Tibial artery (tissue), 4 donors: ENCODE data around the gene LMO4.

Experiments used
- DNase-seq, 2 donors: peaks; one replicate each; pipeline ENCODE4 v3.0.0-alpha.2; 2019
- H3K27ac ChIP-seq, 2 donors: fragments of 200-600 bp; sonication (generic) in 1 of 2; 1 replicate in 1 of 2; 2 replicates in 1 of 2; pipeline ENCODE4 v1.5.1; 2018 to 2019; ENCODE audit warnings: mild to moderate bottlenecking in 1 of 2
- H3K27me3 ChIP-seq, 2 donors: fragments of 200-600 bp; sonication (generic) in 1 of 2; one replicate each; pipeline versions ENCODE4 v1.5.1 to v1.6.0; 2016 to 2019
- H3K36me3 ChIP-seq, 3 donors: fragments of 200-600 bp; sonication (generic) in 2 of 3; one replicate each; pipeline ENCODE4 v1.5.1; 2016 to 2019; ENCODE audit warnings: mild to moderate bottlenecking in 2 of 3
- H3K4me1 ChIP-seq, 4 donors: fragments of 200-600 bp; sonication (generic) in 2 of 4; 1 replicate in 3 of 4; 2 replicates in 1 of 4; pipeline ENCODE4 v1.5.1; 2016 to 2019
- H3K4me3 ChIP-seq, 2 donors: fragments of 200-600 bp; sonication (generic) in 1 of 2; 1 replicate in 1 of 2; 2 replicates in 1 of 2; pipeline ENCODE4 v1.5.1; 2018 to 2019; ENCODE audit warnings: mild to moderate bottlenecking in 2 of 2
- H3K9me3 ChIP-seq, 3 donors: fragments of 200-600 bp; sonication (generic) in 1 of 3; one replicate each; pipeline ENCODE4 v1.5.1; 2016 to 2019
- CTCF ChIP-seq, 2 experiments: fragments of 200-600 bp in 1 of 2; fragments of 450-650 bp in 1 of 2; IDR thresholded peaks; one replicate each; pipeline ENCODE4 v1.5.1; 2017 to 2019; ENCODE audit warnings: antibody characterized with exemption in 2 of 2, mild to moderate bottlenecking in 1 of 2, moderate library complexity in 1 of 2
- intact Hi-C: fragments of 100-400 bp; cut with DNase I; formaldehyde crosslinking; loops from one replicate; pipeline ENCODE4 v1.15.0; 2023; ENCODE audit warnings: low total_unique reads

The LMO4 gene

DNA sequence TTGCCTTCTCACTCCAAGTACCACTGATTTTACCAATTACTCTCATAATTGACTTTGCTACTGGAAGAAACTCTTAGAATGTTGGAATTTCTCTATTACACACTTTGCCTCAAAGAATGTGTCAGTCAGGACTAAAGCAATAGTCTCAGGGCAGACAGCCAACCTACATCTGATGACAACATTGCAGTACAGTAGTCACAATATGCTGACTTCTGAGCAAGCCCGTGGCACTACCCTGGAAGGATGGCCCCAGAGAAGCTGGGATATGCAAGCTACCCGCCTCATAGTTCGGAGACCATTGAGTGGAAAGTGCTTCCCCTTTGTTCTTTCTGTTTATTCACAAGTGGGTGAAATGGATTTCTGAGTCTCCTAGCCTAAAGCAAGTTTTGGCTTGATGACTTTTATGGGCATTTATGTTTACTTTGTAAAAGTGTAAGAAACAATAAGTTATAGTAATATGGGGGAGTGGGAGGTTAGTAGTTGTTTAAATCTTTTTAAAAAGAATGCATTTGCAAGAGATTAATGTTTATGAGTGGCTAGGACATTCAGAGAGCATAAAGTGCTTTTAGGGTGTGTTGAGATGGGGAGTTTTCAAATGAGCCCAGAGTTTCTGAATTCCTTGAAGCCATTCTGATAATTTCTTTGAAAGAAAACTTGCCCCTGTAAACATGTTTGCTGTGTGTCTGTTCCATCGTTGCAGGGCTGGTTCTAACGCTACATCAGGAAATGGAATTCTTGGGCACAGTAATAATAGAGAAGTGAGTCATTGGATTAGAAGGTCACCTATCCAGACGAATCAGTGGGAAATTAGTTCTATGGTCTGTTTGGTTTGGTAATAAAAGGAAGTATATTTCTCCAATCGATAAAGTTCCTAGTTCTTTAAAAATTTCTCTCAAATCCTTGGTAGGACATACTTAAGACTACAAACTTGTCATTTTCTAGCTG is 63.8 kb downstream of the LMO4 start:
- DNase-seq: no peak
- no peak for TF ChIP-seq CTCF (IDR thresholded peaks at IDR 0.05)
- Histone ChIP-seq H3K36me3 (no peaks in the 10 kb centered on the region), H3K27me3 (no peaks in the 10 kb centered on the region), H3K27ac (no peak overlapping the region), H3K4me1 (peaks cover 0 to 13% (median 6%) of the 10 kb centered on the region in 4 donors), H3K9me3 (no peaks in the 10 kb centered on the region), H3K4me3 (no peak overlapping the region)
- intact Hi-C loops: no loop called here

DNA sequence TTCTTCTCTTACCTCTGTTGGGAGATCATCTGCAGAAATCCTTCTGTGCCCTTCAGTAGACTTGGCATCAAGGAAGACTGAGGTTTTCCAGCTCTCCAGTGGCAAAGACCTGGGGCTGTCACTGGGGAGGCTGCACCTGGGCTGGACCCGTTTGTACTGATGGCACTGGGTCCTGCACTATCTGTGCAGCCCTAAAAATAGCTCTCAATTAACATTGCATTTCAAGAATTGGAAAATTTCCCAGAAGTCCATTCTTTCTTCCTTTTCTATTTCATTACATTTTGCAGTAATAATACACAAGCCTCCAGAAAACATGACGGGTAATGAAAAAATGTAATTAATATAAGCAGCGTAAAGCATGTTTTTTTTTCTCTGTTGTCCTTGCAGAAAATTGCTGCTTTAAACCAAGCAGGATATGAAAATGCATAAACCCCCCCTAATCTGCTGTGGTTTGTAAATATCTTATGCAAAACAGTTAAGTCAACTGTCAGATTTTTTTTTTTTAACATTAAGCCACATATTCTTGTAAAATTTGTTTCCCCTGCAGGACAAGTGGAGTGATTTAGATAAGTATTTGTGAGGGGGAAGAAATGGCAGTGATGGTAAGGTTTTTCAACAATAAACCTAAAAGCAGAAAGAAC is 64.9 kb downstream of the LMO4 start:
- intact Hi-C loops: no loop called here
- no peaks in the 10 kb centered on the region for H3K36me3 ChIP-seq
- H3K9me3 ChIP-seq: no peaks in the 10 kb centered on the region
- no peak overlapping the region for H3K4me3 ChIP-seq
- no peak overlapping the region for H3K27ac ChIP-seq
- TF ChIP-seq CTCF (IDR thresholded peaks at IDR 0.05): no peak
- no peaks in the 10 kb centered on the region for H3K27me3 ChIP-seq
- peaks cover 0 to 13% (median 6%) of the 10 kb centered on the region in 4 donors for H3K4me1 ChIP-seq
- DNase-seq: no peak

GRCh38 chr1:87394513-87394912 is 65.8 kb downstream of the LMO4 start:
- no peak overlapping the region for H3K27ac ChIP-seq
- H3K27me3 ChIP-seq: no peaks in the 10 kb centered on the region
- DNase-seq: no peak
- intact Hi-C loops: no loop called here
- H3K4me3 ChIP-seq: no peak overlapping the region
- no peaks in the 10 kb centered on the region for H3K9me3 ChIP-seq
- TF ChIP-seq CTCF (IDR thresholded peaks at IDR 0.05): no peak
- peaks cover 0 to 13% (median 6%) of the 10 kb centered on the region in 4 donors for H3K4me1 ChIP-seq
- no peaks in the 10 kb centered on the region for H3K36me3 ChIP-seq

DNA sequence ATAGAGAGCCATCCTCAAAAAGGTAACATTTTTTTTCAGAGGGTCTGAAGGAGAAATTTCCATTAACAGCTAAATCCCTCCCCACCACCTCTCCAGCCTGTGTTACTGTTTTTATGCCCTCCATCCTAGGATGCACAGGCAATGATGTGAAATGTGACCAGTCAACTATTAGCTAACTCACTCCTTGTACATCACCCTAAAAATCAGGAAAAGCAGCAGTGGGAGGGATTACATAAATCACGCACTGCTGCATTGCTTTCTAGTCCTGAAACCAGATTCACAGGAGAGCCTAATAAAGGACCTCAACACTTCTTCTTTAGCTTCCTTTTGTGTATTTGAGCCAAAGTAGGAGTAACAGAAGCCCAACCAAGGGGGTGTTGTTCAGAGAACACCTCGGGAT is 66.3 kb downstream of the LMO4 start:
- DNase-seq: no peak

More for the DNA sequence above, 66.3 kb downstream of the LMO4 start:
- intact Hi-C loops: no loop called here
- Histone ChIP-seq H3K4me1 (peaks cover 0 to 13% (median 6%) of the 10 kb centered on the region in 4 donors), H3K27me3 (no peaks in the 10 kb centered on the region), H3K27ac (no peak overlapping the region), H3K36me3 (no peaks in the 10 kb centered on the region), H3K4me3 (no peak overlapping the region), H3K9me3 (no peaks in the 10 kb centered on the region)
- no peak for TF ChIP-seq CTCF (IDR thresholded peaks at IDR 0.05)
